ENCODE results near the gene NTRK1. TPM values are rescaled to one million over a fixed set of nuclear protein-coding genes. Genes with fewer than 3 reads are reported as not detected.
"Not testable (repeated sequence)": the region's sequence is repeated elsewhere in the genome, so short reads cannot be mapped to it uniquely, and the experiment has no call there.

Gene NTRK1
- total RNA-seq, 2 donors from 2014 or later = 0.59 to 31.4 TPM

DNA sequence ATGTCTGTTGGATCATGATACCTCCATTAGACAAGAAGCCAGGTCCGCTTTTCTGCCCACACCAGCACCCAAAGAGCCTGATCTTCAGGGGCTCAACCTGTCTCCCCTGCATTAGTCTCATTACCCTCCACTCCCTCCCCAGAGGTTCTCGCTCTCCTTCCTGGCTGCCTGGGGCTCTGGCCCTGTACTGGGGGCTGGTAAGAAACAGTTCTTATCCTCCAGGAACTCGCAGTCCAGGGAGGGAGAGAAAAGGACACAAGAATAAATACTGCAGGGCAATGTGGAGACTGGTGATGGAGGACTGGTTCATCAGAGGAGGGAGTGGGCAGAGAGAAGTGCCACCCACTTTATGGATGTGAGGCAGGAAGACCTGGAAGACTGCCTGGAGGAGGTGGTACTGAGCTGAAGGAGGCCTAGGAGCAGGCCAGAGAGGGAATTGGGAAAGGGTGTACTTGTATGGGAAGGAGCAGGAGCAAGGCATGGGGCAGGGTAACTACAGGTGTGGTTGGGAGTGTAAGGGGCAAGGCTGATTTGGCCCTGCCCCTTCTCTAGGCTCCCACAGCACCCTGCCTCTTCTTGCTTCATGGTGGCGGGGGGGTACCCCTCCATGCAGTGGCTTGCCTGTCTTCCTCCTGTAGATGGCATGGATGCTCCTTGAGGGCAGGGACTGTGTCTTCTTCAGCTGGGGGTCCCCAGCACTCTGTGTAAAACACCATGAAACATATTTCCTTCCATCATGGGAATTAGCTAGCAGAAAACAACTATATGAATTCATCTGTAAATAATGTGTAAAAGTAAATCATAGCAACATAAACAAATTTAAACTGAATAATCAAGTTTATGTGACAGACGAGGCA, 64.7 kb downstream of the NTRK1 start:
- H3K4me1 ChIP-seq (replicated peaks) = no peaks in the 10 kb centered on the region
- 93% methylated on average over 5 of the region's 5 CpGs for WGBS
- TF ChIP-seq POLR2AphosphoS5 (IDR thresholded peaks at IDR 0.05) = no peak
- H3K36me3 ChIP-seq = no peaks in the 10 kb centered on the region
- H3K27ac ChIP-seq = no peak overlapping the region
- DNase-seq (ENCODE audit: low spot score) = no peak
- H3K4me3 ChIP-seq = no peak overlapping the region
- intact Hi-C loops (cut with DNase I) = no loop called here
- peaks cover 9% of the 10 kb centered on the region for H3K27me3 ChIP-seq (replicated peaks; ENCODE audit: insufficient read depth)
- H3K9me3 ChIP-seq = no peaks in the 10 kb centered on the region

DNA sequence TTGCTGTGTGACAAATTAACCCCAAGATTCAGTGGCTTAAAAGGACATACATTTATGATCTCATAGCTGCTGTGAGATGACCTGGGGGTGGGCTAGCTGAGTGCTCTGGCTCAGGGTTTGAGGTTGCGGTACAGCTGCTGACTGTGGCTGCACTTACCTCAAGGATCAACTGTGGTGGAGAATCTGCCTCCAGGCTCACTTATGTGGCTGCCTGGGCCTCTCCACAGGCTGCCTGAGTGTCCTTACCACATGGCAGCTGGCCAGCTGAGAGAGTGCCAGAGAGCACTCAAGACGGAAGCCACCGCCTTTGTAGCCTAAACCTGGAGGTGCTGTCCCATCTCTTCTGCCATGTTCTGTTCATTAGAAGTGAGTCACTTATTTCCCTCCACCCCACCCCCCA, 65.5 kb downstream of the NTRK1 start:
- WGBS = 31% methylated on average over 3 of the region's 3 CpGs
- Histone ChIP-seq H3K27me3 (replicated peaks; ENCODE audit: insufficient read depth) (peaks cover 9% of the 10 kb centered on the region), H3K4me3 (no peak overlapping the region), H3K36me3 (no peaks in the 10 kb centered on the region), H3K4me1 (replicated peaks) (no peaks in the 10 kb centered on the region), H3K27ac (no peak overlapping the region), H3K9me3 (no peaks in the 10 kb centered on the region)
- TF ChIP-seq POLR2AphosphoS5 (IDR thresholded peaks at IDR 0.05) = no peak
- TF ChIP-seq POLR2A (IDR thresholded peaks at IDR 0.05) = no peak
- TF ChIP-seq, protein P1, sequence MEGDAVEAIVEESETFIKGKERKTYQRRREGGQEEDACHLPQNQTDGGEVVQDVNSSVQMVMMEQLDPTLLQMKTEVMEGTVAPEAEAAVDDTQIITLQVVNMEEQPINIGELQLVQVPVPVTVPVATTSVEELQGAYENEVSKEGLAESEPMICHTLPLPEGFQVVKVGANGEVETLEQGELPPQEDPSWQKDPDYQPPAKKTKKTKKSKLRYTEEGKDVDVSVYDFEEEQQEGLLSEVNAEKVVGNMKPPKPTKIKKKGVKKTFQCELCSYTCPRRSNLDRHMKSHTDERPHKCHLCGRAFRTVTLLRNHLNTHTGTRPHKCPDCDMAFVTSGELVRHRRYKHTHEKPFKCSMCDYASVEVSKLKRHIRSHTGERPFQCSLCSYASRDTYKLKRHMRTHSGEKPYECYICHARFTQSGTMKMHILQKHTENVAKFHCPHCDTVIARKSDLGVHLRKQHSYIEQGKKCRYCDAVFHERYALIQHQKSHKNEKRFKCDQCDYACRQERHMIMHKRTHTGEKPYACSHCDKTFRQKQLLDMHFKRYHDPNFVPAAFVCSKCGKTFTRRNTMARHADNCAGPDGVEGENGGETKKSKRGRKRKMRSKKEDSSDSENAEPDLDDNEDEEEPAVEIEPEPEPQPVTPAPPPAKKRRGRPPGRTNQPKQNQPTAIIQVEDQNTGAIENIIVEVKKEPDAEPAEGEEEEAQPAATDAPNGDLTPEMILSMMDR (IDR thresholded peaks at IDR 0.05) = no peak
- DNase-seq (ENCODE audit: low spot score) = no peak
- intact Hi-C loops (cut with DNase I) = no loop called here

DNA sequence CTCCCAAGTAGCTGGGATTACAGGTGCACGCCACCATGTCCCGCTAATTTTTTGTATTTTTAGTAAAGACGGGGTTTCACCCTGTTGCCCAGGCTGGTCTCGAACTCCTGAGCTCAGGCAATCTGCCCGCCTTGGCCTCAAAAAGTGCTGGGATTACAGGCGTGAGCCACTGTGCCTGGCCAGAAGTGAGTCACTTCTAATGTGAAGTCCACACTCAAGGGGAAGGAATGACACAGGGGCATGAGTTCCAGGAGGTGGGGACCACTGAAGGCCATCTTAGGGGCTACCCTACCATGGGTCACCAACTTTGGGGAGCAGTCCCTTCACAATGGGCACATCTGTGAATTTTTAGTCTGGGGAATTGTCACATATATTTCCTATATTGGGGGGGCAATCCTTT, 66.0 kb downstream of the NTRK1 start:
- H3K27me3 ChIP-seq (replicated peaks; ENCODE audit: insufficient read depth); H3K4me3 ChIP-seq; intact Hi-C loops (cut with DNase I); H3K27ac ChIP-seq; H3K36me3 ChIP-seq; H3K4me1 ChIP-seq (replicated peaks); DNase-seq (ENCODE audit: low spot score); H3K9me3 ChIP-seq: not testable (repeated sequence)
- WGBS = 95% methylated on average over 6 of the region's 6 CpGs

DNA sequence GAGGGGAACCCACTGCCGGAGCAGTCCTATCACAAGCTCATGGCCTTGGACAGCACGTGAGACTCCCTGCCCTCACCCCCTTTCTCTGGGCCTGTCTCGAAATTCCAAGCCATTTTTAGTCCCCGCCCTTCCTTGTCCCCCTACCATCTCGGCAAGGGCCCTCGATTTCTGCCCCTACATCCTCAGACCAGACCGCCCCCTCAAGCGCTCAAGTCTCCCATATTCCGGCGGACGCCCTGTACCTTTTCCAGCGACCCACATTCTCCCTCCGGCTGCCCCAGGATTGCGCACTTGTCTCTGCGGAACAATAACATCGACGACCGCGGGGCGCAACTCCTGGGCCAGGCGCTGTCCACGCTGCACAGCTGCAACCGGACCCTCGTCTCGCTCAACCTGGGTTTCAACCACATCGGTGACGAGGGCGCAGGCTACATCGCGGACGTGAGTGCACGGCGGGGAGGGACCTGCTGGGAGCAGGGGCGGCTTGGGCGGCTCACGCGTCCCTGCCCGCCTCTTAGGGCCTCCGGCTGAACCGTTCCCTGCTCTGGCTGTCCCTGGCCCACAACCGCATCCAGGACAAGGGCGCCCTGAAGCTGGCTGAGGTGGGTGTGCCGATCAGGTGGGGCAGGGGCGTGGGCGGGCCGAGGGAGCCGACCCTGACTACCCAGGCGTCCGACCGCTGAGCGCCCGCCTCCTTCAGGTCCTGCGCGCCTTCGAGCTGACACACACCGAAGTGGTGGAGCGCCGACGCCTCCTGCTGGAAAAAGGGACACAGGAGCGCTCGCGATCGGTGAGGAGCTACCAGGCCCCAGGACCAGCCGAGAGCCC, 66.8 kb downstream of the NTRK1 start:
- Histone ChIP-seq H3K27me3 (replicated peaks; ENCODE audit: insufficient read depth) (peaks cover 9% of the 10 kb centered on the region), H3K36me3 (no peaks in the 10 kb centered on the region), H3K9me3 (no peaks in the 10 kb centered on the region), H3K4me1 (replicated peaks) (no peaks in the 10 kb centered on the region), H3K4me3 (peak overlapping the region in 1 of 2 donors; percentile 14), H3K27ac (no peak overlapping the region)
- TF ChIP-seq, protein P1 (IDR thresholded peaks at IDR 0.05) = peak in 3 of 4 experiments; percentile 41 to 62 (median 60)
- no peak for TF ChIP-seq POLR2AphosphoS5 (IDR thresholded peaks at IDR 0.05)
- 10% methylated on average over 57 of the region's 64 CpGs for WGBS
- DNase-seq (ENCODE audit: low spot score) = peak; percentile 38
- intact Hi-C loops (cut with DNase I) = no loop called here

DNA sequence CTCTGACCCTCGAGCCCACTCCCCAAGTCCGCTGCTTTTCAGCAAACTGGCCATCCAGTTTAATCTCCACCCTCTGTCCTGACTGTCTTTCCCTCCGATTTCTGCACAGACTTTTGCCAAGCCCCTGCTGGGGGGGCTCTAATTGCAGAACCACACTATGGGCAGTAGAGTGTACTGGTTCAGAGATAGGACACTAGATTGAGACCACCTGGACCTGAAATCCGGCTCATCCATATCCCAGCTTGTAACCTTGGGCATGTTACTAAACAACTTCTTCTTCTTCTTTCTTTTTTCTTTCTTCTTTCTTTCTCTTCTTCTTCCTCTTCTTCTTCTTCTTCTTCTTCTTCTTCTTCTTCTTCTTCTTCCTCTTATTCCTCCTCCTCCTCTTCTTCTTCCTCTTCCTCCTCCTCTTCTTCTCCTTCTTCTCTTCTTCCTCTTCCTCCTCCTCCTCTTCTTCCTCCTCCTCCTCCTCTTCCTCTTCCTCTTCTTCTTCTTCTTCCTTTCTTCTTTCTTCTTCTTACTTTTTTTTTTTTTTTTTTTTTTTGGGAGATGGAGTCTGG, 67.5 kb downstream of the NTRK1 start:
- WGBS = 7% methylated on average over 4 of the region's 4 CpGs
- Histone ChIP-seq H3K27ac (no peak overlapping the region), H3K36me3 (no peaks in the 10 kb centered on the region), H3K27me3 (replicated peaks; ENCODE audit: insufficient read depth) (peaks cover 9% of the 10 kb centered on the region), H3K4me1 (replicated peaks) (no peaks in the 10 kb centered on the region), H3K4me3 (peak overlapping the region in 1 of 2 donors; percentile 14), H3K9me3 (no peaks in the 10 kb centered on the region)
- no peak for DNase-seq (ENCODE audit: low spot score)
- TF ChIP-seq, protein P1 (IDR thresholded peaks at IDR 0.05) = no peak
- TF ChIP-seq POLR2A (IDR thresholded peaks at IDR 0.05) (no peak), POLR2AphosphoS5 (IDR thresholded peaks at IDR 0.05) (no peak)
- intact Hi-C loops (cut with DNase I) = no loop called here

Measured in prostate gland (tissue), 2 donors.